Keratinocyte (primary cell): ENCODE results near the gene CIB4. TPM values are rescaled to one million over a fixed set of nuclear protein-coding genes. Genes with fewer than 3 reads are reported as not detected.

Experiments
- DNase-seq: peaks from one replicate; pipeline ENCODE4 v3.0.0-alpha.2; 2011; ENCODE audit warnings: low read depth, missing footprints, low spot score
- FAIRE-seq: peaks from 2 replicates; lab custom pipeline; 2011; peaks lifted over from hg19 to GRCh38; lab: Jason Lieb, UNC
- H2AFZ ChIP-seq: 2 replicates; pipeline ENCODE4 v1.6.0; 2012; ENCODE audit warnings: low read length, control low read depth, inconsistent platforms; ENCODE audit not compliant: control insufficient read depth
- H3K27ac ChIP-seq: 2 replicates; pipeline ENCODE4 v1.5.1; 2011; ENCODE audit warnings: low read length; ENCODE audit not compliant: control insufficient read depth, insufficient read depth
- H3K27me3 ChIP-seq: 3 replicates; pipeline ENCODE4 v1.6.0; 2011; ENCODE audit warnings: low read length; ENCODE audit not compliant: control insufficient read depth, insufficient read depth; ENCODE audit errors: extremely low read depth
- H3K36me3 ChIP-seq, 2 experiments: 2 replicates in 1 of 2; 3 replicates in 1 of 2; pipeline ENCODE4 v1.5.1; 2011; ENCODE audit warnings: low read length in 2 of 2, mild to moderate bottlenecking in 1 of 2; ENCODE audit not compliant: control insufficient read depth in 2 of 2, insufficient read depth in 2 of 2; ENCODE audit errors: extremely low read depth in 1 of 2
- H3K4me1 ChIP-seq: 3 replicates; pipeline ENCODE4 v1.5.1; 2011; ENCODE audit warnings: low read length; ENCODE audit not compliant: control insufficient read depth, insufficient read depth; ENCODE audit errors: extremely low read depth
- H3K4me2 ChIP-seq: 3 replicates; pipeline ENCODE4 v1.6.0; 2011; ENCODE audit warnings: low read depth, low read length; ENCODE audit not compliant: control insufficient read depth, insufficient read depth; ENCODE audit errors: extremely low read depth
- H3K4me3 ChIP-seq, 3 experiments: fragments of 200-600 bp in 1 of 3; sonication (generic) in 1 of 3; 2 replicates in 2 of 3; 3 replicates in 1 of 3; pipeline ENCODE4 v1.5.1; 2011 to 2016; ENCODE audit warnings: low read length in 3 of 3, mild to moderate bottlenecking in 3 of 3, control low read depth in 2 of 3, inconsistent platforms in 1 of 3, low read depth in 1 of 3, mixed read lengths in 1 of 3, mixed run types in 1 of 3, moderate library complexity in 1 of 3; ENCODE audit not compliant: control insufficient read depth in 2 of 3, insufficient read depth in 2 of 3; ENCODE audit errors: extremely low read depth in 1 of 3
- H3K79me2 ChIP-seq: 2 replicates; pipeline ENCODE4 v1.6.0; 2012; ENCODE audit warnings: low read length; ENCODE audit not compliant: control insufficient read depth, insufficient read depth
- H3K9ac ChIP-seq: 3 replicates; pipeline ENCODE4 v1.6.0; 2011; ENCODE audit warnings: low read length; ENCODE audit not compliant: control insufficient read depth, insufficient read depth; ENCODE audit errors: extremely low read depth
- H3K9me1 ChIP-seq: 3 replicates; pipeline ENCODE4 v1.6.0; 2011; ENCODE audit warnings: low read length; ENCODE audit not compliant: control insufficient read depth, insufficient read depth; ENCODE audit errors: extremely low read depth
- H3K9me3 ChIP-seq: 2 replicates; pipeline ENCODE4 v1.5.1; 2012; ENCODE audit warnings: low read depth, low read length; ENCODE audit not compliant: control insufficient read depth
- H4K20me1 ChIP-seq: 3 replicates; pipeline ENCODE4 v1.6.0; 2011; ENCODE audit warnings: low read length; ENCODE audit not compliant: control insufficient read depth, insufficient read depth; ENCODE audit errors: extremely low read depth
- EZH2 ChIP-seq: IDR thresholded peaks from one replicate; pipeline ENCODE4 v1.6.1; 2012; ENCODE audit warnings: inconsistent platforms, mild to moderate bottlenecking, low read length, moderate library complexity
- dilution Hi-C: fragments of 300-500 bp; cut with MboI; formaldehyde crosslinking; loops from one replicate; pipeline ENCODE4 v1.7.0; 2020; ENCODE audit warnings: low sequenced_read_pairs; ENCODE audit not compliant: extremely low pct_ligation_motif_present
- polyA plus RNA-seq, 5 experiments: library from polyadenylated mRNA; depleted of rRNA in 3 of 5; stranded (reverse) in 3 of 5; stranded (forward) in 1 of 5; unstranded in 1 of 5; fragments of >200 nt; gene quantifications; 1 replicate in 1 of 5; 2 replicates in 3 of 5; 3 replicates in 1 of 5; pipeline versions ENCODE4 v1.2.1 to v1.2.3, GENCODE V29; 2011 to 2012; ENCODE audit warnings: missing spikeins in 2 of 5, low read depth in 1 of 5, low replicate concordance in 1 of 5
- small RNA-seq, 3 experiments: library from RNA; depleted of rRNA; stranded (forward); fragments of <200 nt; gene quantifications; one replicate each; pipeline ENCODE3, GENCODE V24; 2012; ENCODE audit warnings: low read depth in 3 of 3, low replicate concordance in 1 of 3; ENCODE audit not compliant: insufficient read length in 3 of 3
- TF ChIP-seq, protein P1 (sequence below), 3 experiments: IDR thresholded peaks in 1 of 3; conservative IDR thresholded peaks in 1 of 3; optimal IDR thresholded peaks in 1 of 3; 2 replicates in 2 of 3; 3 replicates in 1 of 3; pipeline versions ENCODE3 to v1.5.1; 2011; ENCODE audit warnings: low read length in 3 of 3, mild to moderate bottlenecking in 3 of 3, moderate library complexity in 2 of 3, control low read depth in 1 of 3, inconsistent platforms in 1 of 3; ENCODE audit not compliant: insufficient read depth in 2 of 3; ENCODE audit errors: extremely low read depth in 1 of 3

CIB4 gene
- polyA plus RNA-seq, 1 donor (not counting 4 experiments of a cell fraction or from before 2014, with no cell fraction given): not detected

DNA sequence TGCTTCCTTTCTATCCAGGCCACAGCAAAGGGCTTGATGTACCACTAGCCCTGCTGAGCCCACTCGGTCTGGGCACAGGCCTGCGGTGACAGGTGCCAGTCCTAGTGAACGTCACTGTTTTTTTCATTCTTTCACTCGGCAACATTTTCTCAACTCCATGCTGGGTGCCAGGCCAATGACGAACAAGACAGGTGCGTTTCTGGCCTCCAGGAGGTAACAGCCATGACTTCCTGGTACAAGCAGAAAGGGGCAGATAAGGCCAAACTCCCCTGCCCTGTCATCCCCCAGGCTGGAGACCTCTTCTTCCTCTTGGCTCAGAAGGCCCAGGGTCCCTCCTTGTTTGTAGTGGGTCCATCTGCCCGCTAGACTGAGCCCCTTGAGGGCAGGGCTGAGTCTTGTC, 107.5 kb downstream of the CIB4 start:
- FAIRE-seq (no peak), DNase-seq (no peak)
- dilution Hi-C loops: no loop called here
- no peaks in the 10 kb centered on the region for H3K9me1 ChIP-seq
- no peaks in the 10 kb centered on the region for H3K79me2 ChIP-seq
- H3K4me1 ChIP-seq: no peaks in the 10 kb centered on the region
- no peak for TF ChIP-seq EZH2
- TF ChIP-seq, protein P1, sequence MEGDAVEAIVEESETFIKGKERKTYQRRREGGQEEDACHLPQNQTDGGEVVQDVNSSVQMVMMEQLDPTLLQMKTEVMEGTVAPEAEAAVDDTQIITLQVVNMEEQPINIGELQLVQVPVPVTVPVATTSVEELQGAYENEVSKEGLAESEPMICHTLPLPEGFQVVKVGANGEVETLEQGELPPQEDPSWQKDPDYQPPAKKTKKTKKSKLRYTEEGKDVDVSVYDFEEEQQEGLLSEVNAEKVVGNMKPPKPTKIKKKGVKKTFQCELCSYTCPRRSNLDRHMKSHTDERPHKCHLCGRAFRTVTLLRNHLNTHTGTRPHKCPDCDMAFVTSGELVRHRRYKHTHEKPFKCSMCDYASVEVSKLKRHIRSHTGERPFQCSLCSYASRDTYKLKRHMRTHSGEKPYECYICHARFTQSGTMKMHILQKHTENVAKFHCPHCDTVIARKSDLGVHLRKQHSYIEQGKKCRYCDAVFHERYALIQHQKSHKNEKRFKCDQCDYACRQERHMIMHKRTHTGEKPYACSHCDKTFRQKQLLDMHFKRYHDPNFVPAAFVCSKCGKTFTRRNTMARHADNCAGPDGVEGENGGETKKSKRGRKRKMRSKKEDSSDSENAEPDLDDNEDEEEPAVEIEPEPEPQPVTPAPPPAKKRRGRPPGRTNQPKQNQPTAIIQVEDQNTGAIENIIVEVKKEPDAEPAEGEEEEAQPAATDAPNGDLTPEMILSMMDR (optimal IDR thresholded peaks at IDR 0.05 in 1 of 3, IDR thresholded peaks at IDR 0.05 in 1 of 3, conservative IDR thresholded peaks at IDR 0.05 in 1 of 3; ENCODE audit: extremely low read depth in 1 of 3, insufficient read depth in 2 of 3, low read length in 3 of 3): no peak
- H3K4me2 ChIP-seq: no peak overlapping the region
- H3K9me3 ChIP-seq: no peaks in the 10 kb centered on the region
- no peak overlapping the region for H2AFZ ChIP-seq
- no peak overlapping the region for H3K9ac ChIP-seq
- H3K27ac ChIP-seq: no peak overlapping the region
- H3K4me3 ChIP-seq: no peak overlapping the region
- H3K27me3 ChIP-seq: peaks cover 22% of the 10 kb centered on the region
- no peaks in the 10 kb centered on the region for H4K20me1 ChIP-seq
- H3K36me3 ChIP-seq: no peaks in the 10 kb centered on the region

DNA sequence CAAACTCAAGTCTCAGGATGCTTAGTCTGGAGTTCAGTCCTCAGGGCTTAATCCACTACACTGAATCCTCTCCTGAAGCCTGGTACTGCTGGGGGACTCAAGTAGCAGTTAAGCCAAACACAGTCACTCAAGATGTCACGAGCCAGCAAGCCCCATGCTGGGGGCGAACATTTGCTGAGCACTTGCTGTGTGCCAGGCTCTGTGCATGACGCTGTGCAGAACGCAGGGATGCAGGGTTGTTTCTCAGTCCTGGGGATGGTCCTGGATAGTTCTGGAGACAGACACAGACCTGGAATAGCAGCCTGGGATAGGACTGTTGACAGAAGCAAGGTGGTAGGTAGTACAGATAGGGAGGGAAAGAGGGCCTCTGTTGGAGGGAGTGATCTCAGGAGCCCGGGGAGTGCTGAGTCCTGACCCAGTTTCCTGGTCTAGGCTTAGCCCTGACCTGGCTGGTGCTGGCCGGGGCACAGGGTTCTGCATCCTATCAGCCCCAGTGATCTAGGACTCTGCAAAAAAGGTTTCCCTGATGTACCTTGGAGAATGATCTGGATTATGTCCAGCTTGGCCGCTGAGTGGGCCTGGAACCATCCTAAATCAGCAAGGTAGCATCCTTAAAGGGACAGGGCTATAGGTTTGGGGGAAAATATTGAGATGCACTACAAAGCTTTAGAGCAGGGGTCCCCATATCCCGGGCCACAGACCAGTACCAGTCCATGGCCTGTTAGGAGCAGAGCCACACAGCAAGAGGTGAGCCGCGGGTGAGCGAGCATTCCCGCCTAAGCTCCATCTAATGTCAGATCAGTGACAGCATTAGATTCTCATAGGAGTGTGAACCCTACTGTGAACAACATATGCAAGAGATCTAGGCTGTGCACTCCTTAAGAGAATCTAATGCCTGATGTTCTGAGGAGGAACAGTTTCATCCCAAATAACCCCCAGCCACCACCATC, 108.6 kb downstream of the CIB4 start:
- FAIRE-seq (no peak), DNase-seq (no peak)
- Histone ChIP-seq H3K27ac (no peak overlapping the region), H3K79me2 (no peaks in the 10 kb centered on the region), H3K9me1 (no peaks in the 10 kb centered on the region), H3K36me3 (no peaks in the 10 kb centered on the region), H3K4me1 (no peaks in the 10 kb centered on the region), H4K20me1 (no peaks in the 10 kb centered on the region), H3K4me3 (no peak overlapping the region), H2AFZ (no peak overlapping the region), H3K4me2 (no peak overlapping the region), H3K9ac (no peak overlapping the region), H3K9me3 (no peaks in the 10 kb centered on the region), H3K27me3 (peaks cover 18% of the 10 kb centered on the region)
- dilution Hi-C loops: no loop called here
- TF ChIP-seq, protein P1 (optimal IDR thresholded peaks at IDR 0.05 in 1 of 3, IDR thresholded peaks at IDR 0.05 in 1 of 3, conservative IDR thresholded peaks at IDR 0.05 in 1 of 3; ENCODE audit: extremely low read depth in 1 of 3, insufficient read depth in 2 of 3, low read length in 3 of 3): no peak
- TF ChIP-seq EZH2: no peak

Small RNA genes lying within 50 kb of the gene (small RNA-seq; reads per million reads assigned to genes)
- 0 reads per million in 3 experiments for gene AC015977.1

Other genes with a start within 250 kb of the CIB4 start
- gene DRC1, start 239.4 kb downstream of the CIB4 start, polyA plus RNA-seq: not detected in 3 replicates
- not detected in 3 replicates for gene OTOF, start 163.2 kb downstream of the CIB4 start, polyA plus RNA-seq
- gene KCNK3, start 51.4 kb upstream of the CIB4 start, polyA plus RNA-seq: not detected in 3 replicates
- 25.7 to 56.9 TPM (median 30.1 TPM) in 3 replicates for gene SLC35F6, start 122.9 kb upstream of the CIB4 start, polyA plus RNA-seq
- 2.3 to 13.7 TPM (median 12.4 TPM) in 3 replicates for gene CENPA, start 144.7 kb upstream of the CIB4 start, polyA plus RNA-seq
- not detected in 3 replicates for gene DPYSL5, start 206.8 kb upstream of the CIB4 start, polyA plus RNA-seq